COLO829 (cell line): Measurements from ENCODE around the gene PWP2.
"Not testable (repeated sequence)": the region's sequence is repeated elsewhere in the genome, so short reads cannot be mapped to it uniquely, and the experiment has no call there.

Source experiments
- DNase-seq: peaks from one replicate; pipeline ENCODE4 v3.0.0; 2012; ENCODE audit warnings: low spot score

Gene PWP2

DNA sequence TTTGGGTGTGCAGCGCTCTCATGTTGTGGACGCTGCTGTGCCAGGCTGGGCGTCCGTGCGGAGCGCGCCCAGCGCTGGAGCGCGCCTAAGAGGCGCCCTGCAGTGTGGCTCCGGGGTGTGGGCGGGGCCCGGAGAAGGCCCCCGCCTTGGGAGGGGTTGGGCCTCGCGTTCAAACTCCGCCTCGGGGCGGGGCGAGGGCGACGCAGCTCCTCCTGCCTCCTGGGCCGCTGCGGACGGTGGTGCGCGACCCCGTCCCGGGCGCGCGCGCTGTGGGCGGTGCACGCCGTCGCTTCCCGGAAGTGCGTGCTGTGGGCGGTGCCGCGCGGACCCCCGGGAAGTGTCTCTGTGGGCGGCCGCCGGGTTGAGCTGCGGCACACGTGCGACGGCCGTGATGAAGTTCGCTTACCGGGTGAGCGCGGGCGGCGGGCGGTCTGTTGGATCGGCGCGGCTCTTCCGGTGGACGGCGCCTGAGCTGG is at the start of gene PWP2:
PWP2 (plus strand) TSS at position 374 of the 476 bp plus-strand sequence; CDS start at position 392, 18 bp downstream.
- DNase-seq, result not testable (repeated sequence)

DNA sequence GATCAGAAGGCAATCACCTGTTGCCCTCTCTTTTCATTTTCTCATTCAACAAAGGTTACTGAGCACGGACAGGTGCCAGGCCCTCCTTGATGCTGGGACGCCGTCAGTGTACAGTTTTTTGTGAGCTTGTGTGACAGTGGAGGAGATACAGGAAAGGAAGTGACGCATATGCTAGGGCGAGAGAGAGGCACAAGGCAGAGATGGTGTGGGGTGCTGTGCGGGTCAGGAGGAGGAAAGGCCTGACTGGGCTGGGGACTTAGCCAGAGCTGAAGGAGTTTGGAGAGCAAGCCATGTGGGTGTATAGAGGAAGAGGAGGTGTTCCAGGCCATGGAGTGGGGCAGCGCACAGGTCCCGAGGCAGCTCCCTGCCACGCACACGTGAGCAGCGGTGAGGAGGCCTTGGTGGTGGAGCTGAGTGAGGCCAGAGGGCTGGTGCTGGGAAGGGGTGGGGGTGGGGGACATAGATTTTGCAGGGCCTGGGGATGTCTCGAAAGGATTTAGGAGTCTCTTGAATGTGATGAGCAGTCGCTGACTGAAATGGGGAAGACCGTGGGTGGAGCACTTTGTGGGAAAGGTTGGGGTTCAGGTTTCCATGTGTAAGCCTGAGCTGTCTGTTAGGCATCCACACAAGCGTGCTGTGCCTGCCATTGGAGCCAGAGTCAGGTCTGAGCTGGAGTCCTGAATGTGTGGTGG is 49.1 kb upstream of the PWP2 start:
- no peak for DNase-seq

DNA sequence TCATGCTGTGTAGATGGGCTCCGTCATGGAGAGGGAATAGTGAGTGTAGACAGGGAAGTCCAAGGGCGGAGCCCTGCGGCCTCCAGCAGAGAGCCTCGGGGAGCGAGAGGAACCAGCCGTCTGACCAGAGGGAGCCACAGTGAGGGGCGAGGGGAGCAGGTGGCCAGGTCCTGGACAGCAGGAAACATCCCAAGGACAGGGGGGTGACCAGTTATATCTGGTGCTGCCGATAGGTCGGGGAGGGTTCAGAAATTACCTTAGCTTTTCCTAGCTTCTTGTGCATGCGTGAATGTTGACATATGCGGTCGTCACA is 48.6 kb upstream of the PWP2 start:
- DNase-seq, result no peak

DNA sequence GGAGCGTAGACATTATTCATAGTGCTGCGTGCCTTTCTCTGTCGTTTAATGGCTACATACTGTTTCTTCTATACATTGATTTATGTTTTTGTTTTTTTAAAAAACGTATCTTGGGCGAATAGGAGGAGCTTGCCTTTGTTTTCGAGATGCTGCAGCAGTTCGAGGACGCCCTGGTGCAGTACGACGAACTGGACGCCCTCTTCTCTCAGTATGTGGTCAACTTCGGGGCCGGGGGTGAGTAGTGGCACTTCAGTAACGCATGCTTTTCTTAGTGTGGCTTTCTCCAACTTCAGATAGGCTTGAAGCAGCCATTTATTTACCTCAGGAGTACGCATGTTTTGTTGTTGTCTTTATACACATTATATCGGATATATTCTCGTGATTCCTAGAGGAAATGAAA is 48.2 kb upstream of the PWP2 start:
- DNase-seq, result no peak

DNA sequence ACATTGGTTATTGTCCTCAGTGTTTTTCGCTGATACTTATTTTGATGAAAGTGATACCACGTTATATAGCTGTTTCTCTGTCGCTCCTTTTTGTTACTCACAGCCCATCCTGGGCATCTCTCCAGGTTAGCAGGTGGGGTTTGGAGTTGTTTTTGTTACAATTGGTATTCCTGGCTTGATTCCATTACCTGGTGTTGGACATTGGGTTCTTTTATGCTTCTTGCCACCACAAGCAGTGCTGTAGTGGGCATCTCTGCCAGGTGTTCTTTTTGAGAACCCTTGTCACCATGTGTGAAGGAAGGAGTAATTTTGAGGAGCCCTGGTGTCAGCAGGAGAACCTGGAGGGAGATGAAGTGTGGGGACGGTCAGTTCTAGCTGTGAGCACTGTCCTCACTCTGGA is 47.5 kb upstream of the PWP2 start:
- no peak for DNase-seq

DNA sequence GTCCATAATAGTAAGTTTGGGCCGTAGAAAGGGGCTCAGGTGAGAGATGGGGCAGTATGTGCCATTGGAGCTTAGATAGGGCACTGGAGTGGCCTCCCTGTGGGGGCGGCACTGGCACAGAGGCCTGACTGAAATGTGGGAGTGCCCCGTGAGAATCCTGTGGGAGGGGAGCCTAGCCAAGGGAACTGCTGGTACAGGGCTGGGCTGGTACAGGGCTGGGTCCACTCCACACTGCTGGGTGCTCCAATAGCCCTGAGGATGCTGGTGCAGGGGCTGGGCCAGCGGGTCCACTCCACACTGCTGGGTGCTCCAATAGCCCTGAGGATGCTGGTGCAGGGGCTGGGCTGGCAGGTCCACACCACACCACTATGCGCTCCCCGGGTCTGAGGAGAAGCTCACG is 44.8 kb upstream of the PWP2 start:
- no peak for DNase-seq

DNA sequence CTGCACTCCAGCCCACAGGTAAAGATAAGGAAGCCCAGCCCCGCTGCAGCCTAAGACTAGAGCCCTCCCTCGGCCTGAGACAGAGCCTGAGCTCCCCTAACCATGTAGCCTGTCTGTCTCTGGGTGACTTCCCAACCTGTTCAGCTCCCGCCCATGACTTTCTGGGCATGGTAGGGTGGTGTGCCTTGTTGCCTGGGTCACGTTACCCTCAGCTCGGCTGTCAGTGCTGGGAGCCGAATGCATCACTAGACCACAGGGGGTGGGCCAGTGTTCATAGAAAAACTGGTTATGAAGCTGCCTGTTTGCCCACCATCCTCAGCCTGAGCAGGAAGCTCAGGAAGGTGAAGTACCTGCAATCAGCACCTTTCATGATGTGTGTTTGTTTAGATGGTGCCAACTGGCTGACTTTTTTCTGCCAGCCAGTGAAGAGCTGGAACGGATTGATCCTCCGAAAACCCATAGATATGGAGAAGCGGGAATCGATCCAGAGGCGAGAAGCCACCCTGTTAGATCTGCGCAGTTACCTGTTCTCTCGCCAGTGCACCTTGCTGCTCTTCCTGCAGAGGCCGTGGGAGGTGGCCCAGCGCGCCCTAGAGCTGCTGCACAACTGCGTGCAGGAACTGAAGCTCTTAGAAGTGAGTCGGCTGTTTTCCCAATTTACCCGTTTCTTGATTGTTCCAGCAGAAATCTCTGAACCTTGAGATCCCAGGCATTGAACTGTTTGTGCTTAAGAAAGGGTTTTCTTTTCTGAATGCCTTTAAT is 43.9 kb upstream of the PWP2 start:
- DNase-seq, result no peak

DNA sequence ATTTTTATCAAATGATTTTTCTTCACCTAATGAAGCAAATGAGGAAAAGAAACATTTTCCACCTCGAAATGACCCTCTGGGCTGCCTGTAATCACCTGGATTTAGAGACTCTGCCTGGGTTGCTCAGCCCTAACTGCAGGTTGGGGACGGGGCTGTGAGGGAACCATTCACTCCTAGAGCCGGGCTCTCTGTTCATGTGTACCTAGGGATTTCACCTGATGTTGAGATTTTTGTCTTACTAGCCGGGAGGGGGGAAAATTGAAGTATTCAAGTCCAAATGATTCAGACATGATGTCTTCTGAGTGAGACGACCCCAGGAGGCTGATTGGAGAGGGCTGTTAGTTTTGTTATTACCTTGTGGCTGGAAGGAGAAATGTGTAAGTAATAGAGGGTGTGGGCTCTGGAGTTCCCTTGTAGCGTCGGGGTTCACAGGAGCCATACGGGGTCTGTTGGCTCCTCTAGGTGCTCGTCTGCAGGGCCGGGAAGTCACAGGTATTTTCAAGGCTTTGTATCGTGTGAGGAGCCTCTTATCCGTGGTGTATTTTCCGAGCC is 42.3 kb upstream of the PWP2 start:
- no peak for DNase-seq

DNA sequence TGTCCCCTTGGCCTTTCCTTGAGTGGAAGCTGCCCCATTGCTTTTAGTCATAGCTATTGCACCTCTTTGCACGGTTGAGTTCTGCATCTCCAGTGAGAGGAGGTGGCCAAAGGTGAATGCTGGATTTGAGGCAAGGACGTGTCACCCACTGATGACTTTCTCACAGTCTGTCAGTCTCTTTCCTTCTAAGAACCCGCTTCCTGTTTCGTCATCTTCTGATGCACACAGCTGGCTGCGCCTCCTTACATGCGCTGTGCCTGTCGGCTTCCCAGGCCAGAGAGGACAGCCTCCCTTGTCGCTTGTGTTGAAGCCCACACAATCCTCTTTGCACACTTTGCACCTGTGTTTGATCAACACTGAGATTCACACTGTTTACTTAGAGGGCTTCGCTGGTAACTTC is 41.8 kb upstream of the PWP2 start:
- no peak for DNase-seq

DNA sequence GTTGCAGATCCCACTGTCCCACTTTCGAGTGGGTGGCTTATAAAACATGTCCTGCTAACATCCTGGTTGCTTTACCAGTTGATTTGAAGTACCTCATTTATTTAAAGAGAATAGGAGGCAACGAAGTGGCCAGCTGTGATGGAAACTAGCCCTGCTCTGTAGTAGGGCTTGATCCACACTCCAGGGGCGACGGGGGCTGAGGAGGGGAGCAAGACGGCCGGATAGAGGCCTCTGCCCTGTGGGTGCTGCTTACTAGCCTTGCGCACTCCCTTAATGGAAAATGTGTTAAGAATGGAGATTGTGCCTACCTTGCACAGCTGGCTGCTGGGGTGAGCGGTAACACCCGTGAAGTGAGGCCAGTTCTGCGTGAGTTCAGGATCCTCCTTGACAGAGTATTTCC is 41.1 kb upstream of the PWP2 start:
- no peak for DNase-seq

DNA sequence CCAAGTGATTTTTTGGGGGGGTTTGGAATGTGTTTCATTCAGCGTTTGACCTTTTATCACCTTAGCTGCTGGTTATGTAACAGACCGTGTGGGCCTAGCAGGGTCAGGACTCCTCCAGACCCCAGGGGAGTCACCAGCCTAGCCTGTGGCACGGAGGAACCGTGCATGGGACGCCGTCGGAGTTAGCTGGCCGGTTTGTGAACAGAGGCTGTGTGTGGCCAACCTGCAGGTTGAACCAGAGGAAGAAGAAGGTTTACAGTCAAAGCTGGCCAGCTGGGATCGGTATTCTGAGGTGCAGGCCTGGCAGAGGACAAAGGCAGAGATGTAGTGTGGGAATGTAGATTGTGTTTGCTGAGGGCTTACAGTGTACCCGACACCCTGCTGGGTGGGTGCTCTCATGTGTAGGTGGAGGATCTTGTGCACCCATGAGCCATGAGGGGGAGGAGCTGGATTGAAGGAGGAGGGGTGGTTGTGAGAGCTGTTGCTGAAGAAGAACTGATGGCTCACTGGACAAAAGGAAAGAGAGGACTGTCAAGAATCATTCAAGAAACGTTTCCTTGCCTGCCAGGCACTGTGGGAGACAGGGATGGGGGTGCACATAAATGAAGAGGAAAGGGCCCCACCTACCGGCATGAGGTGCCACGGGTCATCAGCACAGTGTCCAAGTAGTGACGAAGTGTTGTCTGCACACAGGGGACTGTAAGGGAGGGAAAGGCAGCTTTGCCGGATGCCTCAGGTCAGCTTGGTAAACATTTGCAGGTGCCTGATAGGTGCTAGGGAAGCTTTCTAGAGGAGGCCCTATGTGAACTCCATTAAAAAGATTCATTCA is 40.0 kb upstream of the PWP2 start:
- DNase-seq, result no peak

DNA sequence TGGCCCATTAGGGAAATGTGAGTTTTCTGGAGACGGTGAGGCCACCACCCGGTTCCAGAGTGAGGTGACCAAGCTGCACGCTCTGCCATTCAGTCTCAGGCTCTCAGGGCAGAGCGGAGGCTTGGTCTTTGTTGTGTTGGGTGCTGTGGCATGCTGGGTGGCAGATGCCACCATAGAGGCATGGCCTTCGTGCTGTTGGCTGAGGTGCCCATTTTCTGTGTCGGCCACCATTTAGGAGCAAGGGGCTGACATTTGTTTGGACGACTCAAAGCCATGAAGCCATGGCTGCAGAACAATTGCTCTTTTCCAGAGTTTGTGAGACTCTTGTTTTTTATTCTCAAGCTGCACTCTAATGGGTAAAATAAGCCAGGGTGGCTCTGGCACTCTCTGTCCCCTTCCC is 36.8 kb upstream of the PWP2 start:
- no peak for DNase-seq

DNA sequence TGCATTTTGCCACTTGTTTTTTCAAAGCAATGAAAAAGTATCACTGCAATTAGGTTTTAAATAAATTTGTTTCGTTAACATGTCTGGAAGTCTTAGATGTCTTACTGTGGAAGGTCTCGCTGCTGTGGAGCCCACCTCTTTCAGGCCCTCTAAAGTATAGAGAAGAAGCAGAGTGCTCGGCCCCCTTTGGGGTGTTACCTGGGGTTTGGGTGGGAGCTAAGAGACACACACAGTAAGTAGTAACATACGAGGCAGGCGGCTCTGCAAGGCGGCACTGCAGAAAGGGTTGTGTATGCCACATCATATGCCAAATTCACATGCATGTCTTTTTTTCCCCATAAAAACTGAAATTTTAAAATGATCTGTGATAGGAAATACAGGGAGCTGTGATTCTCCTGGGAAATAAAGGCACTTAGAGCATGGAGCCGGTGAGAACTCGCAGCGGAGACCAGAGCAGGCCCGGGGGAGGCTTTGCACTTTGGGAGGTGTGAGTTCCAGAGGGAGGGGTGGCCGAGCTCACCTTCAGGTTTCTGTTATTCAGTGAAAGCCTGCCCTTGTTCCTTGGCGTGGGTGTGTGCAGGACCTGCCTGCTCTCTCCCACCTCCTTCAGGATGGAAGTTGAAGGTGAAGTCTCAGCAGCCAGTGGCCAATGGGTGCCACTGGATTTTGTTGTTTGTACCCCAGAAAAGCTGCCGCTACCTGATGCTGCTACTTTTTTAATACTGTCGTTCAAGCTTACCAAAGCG is 35.7 kb upstream of the PWP2 start:
- no peak for DNase-seq

DNA sequence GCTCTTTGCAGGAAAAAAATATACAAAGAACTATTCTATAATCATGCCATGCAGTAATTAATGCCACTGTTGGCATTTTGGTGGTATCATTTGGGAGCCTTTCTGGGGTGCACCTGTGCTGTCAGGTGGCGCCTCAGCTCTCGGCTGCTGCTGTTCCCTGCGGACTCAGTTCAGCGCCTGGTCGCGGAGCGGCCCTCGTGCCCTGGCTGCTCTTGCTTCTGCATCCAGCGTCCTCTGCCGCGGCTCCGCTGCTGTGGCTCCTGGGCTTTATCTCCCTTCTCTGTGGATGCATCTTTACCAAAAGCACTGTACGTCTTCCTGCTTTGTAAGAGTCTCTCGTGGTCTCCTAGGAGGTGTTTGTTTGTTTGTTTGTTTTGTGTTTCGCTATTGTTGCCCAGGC is 35.1 kb upstream of the PWP2 start:
- no peak for DNase-seq

DNA sequence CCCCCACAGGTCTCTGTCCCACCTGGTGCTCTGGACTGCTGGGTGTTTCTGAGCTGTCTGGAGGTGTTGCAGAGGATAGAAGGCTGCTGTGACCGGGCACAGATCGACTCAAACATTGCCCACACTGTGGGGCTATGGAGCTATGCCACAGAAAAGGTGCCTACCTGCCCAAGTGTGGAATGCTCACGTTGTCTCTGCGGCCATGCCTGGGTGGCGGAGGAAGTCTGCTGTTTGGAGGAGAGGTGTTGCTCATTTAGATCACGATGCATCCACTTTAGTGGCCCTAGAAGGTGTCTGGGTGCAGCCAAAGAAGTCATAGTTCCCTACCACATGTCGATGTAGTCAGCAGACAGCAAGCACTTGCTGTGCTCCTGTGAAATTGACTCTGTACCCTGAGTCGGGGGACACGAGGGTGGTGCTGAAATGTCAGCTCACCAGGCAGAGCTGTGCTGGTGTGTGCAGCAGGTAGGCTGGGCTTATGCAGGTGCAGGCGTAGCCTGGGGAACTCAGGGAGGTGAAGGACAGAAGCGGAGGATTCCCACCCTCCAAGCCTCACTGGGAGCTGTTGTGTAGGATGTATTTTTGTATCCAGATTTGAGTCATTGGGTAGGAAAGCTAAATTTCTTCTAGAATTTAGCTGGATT is 32.8 kb upstream of the PWP2 start:
- no peak for DNase-seq

DNA sequence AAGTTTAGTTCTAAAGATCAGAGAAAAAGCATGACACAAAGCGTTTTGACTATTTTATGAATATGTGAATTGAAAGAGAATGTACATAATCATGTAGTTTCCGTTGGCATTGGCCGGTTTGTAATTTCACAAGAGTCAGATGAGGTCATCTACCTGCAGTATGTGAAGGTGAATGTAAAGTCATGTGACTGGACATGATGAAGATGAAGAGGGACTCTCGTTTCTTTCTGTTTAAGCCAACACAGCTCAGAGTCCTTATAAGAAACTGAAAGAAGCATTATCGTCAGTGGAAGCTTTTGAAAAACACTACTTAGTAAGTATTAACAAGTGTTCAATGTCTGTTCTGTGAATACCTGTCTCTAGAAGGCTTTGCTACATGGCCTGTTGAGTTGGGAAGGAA is 30.9 kb upstream of the PWP2 start:
- no peak for DNase-seq

DNA sequence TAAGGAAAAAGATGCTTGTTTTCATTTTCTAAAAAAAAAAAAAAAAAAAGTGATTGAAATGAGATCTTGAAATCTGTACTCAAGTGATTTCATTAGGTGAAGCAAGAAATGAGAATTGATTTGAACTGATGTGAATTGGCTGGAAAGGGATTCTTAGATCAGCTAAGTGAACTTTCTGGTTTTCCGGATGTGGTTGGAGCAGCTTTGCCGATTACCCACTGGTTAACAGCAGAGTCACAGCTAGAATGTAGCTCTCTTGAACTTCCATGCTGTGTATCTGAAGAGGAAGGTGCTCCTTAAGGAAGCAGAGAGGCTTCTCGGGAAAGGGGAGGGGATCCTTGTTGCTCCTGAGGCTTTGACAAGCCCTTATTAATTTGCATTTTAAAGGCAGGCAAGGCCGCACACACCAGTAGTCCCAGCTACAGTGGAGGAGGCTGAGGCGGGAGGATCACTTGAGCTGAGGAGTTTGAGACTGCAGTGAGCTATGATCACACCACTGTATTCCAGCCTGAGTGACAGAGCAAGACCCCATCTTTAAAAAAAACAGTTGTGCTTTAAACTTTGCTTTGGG is 28.7 kb upstream of the PWP2 start:
- DNase-seq, result no peak

DNA sequence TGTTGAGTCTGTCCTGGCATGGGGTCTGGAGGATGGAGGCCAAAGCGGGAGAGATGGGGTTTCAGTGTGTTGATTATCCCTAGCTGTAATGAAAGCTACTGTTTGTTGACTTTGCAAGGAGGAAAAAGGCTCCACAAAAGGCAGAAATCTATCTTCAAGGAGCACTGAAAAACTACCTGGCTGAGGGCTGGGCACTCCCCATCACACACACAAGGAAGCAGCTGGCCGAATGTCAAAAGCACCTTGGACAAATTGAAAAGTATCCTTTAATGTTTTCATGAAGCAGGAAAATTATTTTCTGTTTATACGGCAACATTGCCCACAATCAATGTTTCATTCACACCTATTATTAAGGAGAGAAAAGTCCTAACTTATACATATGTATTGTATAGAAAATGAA is 27.8 kb upstream of the PWP2 start:
- no peak for DNase-seq

DNA sequence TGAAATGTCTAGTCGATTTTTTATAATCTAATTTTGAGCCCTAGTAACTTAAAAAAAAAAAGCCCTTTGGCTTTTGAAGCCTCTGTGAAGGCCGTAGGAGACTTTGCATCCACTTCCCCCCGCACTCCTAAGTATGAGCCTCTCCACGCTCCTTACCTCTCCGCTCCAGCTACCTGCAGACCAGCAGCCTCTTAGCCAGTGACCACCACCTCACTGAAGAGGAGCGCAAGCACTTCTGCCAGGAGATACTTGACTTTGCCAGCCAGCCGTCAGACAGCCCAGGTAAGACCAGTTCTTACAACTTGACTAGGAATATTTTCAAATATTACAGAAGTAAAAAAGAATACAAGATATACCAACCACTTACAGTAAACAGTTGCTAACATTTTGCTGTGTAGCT is 27.4 kb upstream of the PWP2 start:
- no peak for DNase-seq

DNA sequence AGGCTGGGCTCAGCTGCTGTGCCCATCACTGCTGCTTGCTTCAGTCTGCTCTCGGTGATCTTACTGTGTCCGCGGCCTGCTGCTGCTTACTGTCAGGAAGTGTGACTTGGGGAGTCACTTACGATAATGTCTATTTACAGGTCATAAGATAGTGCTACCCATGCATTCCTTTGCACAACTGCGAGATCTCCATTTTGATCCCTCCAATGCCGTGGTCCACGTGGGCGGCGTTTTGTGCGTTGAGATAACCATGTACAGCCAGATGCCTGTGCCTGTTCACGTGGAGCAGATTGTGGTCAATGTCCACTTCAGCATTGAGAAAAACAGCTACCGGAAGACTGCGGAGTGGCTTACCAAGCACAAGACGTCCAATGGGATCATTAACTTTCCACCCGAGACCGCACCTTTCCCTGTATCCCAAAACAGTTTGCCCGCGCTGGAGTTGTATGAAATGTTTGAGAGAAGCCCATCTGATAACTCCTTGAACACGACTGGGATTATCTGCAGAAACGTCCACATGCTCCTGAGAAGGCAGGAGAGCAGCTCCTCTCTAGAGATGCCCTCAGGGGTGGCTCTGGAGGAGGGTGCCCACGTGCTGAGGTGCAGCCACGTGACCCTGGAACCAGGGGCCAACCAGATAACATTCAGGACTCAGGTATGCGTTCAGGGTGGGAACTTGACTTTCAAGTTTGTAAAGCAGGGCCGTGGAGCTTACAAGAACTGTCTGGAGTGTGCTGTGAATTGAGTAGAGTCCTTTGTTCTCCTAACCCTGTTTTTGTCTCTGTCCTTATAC is 24.4 kb upstream of the PWP2 start:
- DNase-seq, result no peak
